ENCODE results near the gene NEK7.

The NEK7 gene

DNA sequence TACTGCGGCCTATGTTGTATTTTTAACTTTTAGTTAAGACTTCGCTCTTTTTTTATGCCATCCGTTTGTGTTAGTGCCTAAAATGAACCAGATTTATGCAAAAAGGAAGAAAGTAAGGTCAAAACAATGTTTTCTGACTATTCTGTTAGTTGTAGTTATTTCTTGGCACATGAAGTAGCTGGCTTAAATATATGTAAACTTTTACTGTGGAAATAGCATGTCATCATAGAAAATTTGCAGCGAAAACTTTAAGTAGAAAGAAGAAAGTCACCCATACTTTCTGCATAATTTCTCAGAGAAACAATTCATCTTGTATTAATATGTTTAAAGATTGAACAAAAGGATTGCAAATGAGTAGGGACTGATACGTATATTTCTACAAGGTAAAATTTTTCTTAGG is 106.4 kb downstream of the NEK7 start:
- DNase-seq = no peak

DNA sequence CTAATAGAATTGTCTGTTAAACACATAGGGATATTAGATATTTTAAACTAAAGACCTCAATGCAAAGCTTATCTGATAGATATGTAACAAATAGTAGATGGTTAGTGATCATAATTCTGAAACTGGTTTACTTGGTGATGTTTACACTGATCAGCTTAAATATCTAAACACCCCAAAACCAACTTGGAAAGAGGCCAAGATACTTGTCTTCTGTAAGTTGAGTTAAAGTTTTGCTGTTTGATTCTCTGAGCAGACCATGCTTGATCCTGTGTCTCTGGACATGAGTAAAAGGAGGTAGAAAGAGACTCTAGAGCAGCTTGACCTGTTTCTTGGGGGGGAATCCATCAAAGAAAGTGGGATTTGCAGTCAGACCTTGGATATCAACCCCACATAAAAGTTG is 107.5 kb downstream of the NEK7 start:
- no peak for DNase-seq

DNA sequence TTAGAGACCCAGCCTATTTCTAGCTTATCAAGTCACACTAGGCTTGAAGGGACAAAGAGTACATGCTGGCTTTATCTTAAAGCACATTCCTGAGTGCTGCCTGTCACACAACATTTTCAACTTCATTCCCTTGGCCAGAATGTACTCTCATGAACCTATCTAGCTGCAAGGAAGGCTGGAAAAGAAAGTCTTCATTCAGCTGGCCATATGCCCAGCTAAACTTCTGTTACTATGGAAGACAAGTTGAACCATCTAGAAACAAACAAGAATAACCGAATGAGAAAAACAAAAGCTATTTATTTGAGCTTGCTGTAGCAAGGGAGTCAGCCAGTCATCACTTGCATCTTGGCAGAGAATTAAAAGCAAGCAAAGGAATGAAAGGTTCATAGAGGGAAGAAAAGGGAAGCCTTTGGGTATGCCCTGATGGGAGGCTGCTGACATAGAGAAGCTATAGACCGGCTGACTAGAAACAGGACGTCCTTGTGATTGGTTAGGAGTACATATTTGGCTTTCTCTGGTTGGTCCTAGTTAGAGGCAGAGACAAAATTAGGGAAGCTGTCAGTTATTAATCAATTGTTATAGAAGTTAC is 108.4 kb downstream of the NEK7 start:
- no peak for DNase-seq

DNA sequence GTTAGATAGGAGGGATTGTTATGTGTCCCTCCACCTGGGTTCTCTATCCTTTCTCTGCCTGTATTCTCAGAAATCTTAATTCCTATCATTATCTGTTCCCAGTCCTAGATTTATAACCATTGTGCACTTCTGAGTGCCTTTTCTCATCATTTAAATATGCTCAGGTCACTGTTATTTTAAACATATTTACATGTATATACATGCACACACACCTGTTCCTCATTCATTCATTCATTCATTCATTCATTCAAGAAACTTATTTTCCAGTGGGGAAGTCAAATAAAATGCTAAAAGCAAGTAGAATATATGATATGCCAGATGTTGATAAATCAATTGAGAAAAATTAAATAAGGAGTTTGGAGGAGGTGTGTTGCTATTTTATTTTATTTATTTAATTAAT is 110.3 kb downstream of the NEK7 start:
- no peak for DNase-seq

DNA sequence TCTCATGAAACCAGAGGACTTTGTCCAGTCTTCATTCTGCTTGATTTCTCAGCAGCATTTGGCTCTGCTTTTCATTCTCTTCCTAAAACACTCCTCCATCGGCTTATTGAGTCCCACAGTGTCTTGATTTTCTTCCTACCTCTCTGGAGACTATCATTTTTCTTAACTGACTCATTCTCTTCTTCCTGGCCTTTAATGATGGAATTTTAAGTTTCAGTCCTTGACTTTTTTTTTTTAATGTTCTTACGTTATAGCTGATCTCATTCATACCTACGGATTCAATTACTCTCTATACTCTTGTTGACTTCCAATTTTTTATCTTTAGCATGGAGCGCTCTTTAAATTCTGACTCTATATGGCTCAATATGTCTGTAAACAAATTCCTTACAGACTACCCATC is 111.1 kb downstream of the NEK7 start:
- no peak for DNase-seq

DNA sequence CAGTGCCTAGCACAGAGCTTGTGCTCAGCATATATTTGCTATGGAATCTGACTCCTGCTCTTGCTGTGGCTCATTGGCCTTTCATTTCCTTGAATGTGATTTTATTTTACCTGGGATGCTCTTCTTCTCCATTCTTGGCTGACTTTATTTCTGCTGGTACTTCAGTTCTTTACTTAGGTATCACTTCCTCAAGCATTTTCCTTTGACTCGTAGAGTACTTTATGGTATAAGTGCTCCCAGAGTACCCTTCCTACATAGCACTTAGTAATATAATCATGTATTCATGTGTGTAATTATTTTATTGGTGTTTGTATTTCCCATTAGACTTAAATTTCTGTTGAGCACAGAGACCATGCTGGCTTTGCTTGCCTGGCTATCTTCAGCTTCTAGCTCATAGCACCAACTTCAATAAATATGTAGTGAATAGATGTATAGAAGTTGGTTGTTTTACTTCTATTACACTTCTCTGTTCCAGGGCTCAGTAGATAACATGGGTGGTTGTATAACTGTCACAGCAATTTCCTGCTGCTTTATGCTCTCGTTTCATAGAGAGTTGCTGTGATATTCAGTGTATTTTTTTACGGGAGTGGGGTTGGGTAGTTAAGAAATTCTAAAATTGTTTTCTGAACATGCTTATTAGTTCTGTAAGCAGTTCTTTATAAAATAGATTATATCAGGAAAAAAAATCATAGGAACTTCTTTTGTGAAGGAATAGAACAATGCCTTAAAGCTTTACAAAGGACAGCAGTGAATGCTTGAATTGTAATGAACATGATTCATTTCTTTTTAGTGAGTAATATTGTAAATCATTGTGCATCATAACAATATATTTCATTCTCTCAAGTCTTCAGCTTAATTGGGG is 112.2 kb downstream of the NEK7 start:
- no peak for DNase-seq

DNA sequence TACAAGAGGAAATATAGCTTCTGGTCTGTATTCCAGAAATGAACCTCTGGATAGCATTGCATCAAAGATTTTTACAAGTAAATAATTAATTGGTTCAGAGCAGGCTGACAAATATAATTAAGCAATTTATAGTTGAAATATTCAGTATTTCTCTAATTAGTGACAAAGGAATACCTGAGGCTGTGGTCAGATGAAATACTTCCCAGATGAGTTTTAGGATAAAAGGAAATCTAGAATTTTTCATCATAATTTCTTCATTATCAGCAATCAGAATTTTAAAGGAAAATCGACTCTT is 112.8 kb downstream of the NEK7 start:
- no peak for DNase-seq

DNA sequence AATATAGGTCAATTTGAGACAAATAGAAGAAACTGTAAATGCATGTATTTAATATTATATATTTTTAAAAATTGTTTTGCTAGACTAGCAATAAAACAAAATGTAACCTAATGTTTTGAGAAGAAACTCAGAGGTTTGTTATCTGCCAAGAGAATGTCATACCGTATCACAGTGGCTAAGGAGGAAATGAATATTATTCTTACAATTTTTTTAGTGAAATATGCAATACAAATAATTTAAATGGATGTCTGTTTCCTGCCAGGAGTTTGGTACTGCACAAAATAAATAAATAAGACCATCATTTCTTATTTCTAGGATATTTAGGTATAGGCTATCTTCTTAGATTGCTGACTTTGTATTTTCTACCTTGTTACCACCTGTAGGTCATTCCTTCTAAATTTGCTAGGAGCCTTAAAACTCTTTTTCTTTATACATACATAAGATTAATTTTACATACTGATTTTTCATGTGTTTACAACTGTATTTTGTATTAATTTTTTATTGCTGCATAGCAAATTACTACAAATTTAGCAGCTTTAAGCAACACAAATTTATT is 113.6 kb downstream of the NEK7 start:
- no peak for DNase-seq

DNA sequence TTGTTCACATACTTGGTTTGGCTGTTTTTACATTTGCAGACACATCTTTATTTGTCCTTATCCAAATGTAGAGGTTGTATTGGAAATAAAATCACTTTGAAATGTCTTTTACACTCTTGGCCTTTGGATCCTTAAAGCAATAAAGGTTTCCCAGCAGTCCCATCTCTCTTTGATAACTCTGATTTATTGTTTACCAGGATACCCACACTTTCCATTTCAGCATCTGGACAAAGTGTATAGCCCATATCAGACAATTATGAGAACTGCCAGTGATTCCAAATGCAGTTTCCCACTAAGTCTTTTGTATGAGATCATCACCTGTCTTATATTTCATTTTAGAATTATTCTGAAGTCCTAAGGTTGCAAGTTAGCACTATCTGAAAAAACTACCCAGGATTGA is 114.7 kb downstream of the NEK7 start:
- DNase-seq = no peak

DNA sequence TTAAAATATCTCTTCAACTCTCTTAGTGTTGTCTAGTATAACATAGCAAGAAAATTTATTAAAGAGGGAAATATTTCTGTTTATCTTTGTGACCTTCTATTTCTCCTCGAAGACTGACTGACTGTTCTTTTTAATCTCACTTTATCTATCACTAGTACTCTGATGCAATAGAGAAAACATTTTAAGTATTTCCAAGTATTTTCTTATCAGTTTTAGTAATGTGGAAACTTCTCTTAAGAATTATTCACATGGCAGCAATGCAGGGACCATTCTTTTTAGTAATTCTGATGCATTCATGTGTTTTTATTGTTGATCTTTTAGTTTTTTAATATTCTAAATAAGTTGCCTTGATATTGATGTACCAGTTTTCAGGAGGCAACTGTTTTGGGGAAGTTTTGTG is 115.7 kb downstream of the NEK7 start:
- DNase-seq = no peak

DNA sequence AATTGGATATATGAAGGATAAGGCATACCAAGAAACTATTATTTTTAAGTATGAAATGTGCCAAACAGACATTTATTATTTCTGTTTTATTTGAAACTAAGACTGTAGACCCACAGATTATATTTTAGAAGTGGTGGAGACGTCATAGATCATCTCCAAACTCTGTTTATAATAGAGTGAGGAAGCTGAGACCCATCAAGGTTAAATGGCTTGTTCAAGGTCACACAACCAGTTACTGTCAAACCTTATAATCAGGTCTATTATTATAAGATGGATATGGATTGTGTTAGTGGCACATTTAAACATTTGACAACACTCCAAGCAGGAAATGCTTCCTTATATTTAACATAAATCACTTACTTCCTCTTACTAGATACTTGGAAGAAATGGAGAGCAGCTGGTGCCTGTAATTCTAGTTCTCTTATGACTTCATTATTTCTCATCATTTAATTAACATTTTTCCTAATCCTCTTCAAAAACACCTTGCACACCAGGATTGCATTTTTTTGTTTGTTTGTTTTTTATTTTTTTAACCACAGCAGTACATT is 117.0 kb downstream of the NEK7 start:
- no peak for DNase-seq

DNA sequence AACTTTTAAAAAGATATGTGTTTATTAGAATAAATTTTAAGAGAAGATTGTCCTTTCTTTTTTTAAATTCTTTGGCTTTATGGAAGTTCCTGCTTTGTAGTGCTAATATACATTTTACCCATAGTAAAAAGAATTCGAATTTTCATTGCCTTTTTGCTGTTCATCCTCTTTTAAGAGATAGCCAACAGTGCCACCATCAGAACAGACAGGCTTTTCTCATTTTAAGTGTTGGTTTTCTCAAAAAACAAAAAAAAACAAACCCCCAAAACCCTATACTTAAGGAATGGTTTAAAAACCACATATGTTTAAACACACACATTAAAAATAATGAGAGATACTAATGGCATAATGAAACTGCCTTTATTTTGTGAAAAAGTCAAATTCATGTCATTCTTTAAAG is 118.8 kb downstream of the NEK7 start:
- DNase-seq = no peak

DNA sequence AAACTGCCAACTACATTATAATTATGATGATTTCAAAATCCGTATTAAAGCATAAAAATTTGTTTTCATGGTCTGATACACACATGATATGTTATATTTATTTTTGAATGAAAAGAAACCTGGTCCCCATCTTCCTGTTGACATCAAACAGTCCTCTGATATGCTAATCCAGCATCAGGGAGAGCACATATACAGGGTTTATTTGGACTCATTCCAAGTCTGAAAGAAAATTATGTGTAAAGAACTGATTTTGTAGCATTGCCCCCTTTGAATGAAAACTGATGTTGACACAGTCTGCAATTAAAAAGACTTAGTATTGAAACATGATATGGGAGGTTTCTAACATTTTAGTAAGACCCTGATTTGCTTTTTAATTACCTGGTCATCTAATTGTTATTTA is 119.4 kb downstream of the NEK7 start:
- DNase-seq = no peak

DNA sequence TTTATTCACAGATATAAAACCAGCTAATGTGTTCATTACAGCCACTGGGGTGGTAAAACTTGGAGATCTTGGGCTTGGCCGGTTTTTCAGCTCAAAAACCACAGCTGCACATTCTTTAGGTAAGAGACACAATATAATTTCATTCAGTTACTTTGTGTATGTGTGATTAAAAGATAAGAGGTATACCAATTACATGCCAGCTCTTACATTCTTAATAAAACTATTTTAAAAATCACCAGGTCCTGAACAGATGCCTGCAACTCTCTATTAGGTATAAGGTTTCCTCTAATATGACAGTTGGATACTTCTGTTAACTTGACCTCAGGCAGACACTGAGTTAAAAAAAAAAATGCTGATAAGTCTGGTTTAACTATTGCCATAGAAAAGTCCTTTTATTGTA is 122.1 kb downstream of the NEK7 start:
- no peak for DNase-seq

DNA sequence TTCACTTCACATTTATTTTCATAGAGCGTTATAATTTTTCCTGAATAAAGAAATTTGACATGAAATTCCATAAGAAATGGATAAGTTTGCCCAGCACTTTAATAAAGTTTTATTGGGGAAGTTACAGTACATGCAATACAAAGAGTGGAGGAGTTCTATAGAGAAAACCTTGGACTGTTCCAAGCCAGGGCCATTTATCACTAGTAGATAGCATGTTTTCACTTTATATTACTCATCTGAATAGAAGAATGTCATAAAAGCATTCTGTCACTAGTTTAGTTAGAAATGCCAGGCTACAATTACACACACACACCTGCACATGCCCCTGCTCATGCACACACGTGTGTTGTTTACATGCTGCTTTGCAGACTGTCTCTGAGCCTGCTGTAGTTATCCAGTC is 123.3 kb downstream of the NEK7 start:
- DNase-seq = no peak

DNA sequence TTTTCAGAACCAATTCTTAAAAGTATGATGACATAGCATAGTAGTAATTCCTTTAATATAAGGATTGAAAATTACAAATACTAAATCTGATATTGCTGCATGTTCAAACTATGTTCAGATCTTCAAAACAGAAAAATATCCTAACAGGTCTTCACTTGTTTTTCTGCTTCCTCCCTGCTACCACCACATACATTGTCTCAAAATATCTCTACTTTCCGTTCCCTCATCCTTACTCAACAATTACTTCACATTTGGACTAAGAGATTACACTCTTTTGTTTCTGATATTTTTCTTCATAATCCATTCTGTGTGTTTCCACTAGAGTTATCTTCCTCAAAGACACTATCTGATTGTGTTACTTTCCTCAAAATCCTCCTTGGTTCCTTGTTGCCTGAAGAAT is 125.1 kb downstream of the NEK7 start:
- DNase-seq = no peak

DNA sequence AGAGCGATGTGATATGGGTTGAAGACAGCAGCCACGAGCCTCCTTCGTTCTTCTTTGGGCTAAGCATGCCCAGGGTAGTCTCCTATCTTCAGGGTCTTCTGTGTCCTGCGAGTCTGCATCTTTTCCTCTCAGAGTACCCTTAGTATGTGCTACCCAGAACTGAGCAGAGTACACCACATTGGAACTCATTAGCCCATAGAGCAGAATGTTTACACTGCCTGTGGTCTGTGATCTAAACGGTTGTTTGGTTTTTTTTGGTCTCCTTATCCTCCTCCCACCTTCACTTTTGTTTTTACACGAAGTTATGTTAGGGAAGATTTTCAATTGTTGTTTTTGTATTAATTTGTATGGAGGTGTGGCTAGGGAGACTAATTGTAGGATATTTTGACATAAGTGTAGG is 126.4 kb downstream of the NEK7 start:
- DNase-seq = no peak

DNA sequence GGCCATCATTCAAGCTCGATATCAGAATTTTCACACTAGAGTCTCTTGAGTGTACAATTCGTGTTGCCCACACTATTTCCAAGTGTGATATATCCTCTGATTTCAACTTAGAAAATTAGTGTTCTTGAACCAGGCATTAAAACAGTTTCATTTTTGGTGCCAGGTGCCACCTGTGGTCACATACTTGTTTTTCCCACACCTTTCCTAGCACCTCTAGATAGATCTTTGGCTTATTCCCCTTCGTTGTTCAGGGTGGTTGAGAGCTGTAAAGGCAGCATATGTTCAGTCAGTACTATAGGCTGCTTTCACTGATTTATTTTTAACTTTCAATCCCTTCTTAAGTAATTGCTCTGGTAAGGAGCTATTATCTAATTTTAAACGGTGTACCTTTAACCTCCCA is 131.1 kb downstream of the NEK7 start:
- no peak for DNase-seq

DNA sequence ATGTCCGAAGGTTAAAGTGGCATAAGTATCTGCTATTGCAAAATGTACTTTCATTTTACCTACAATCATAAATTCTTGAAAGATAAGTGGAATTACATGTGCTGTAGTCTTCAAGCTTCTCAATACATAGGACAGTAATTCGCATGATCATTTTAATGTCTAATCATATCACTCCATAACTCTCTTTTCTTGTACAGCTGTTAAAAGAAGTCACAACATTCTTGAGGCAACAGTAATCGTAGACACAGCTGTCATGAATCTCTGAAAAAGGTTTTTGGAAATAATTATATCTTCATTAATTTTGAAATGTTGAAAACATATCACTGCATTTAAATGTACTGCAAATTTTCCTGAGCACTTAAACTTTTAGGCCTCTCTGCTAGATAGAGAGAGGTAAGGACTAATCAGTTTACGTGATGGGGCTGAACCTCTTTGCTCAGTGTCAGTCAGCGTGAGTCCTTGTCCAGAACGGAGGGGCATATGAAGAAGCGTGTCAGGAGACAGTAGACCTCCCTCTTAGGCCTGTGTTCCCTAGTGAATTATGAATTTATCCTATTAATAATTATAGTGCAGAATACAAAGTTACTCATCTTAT is 133.4 kb downstream of the NEK7 start:
- DNase-seq = no peak

DNA sequence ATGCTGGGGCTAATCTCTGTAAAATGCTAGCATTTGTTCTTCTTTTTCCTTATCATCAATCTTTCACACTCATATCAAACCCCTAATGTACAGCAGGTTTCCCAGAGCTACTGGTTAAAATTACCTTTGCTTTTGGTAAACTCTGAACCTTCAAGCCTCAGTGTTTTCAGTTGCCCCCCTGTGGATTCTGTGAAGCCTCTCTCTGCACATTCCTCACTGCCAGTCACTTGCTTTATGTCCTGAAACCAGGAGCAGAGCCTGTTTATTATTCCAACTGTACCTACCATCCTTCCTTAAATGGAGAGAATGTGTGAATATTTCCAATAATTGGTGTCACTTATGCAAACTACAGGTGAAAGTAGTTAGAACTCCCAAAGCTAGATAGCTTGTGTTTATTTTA is 134.2 kb downstream of the NEK7 start:
- DNase-seq = no peak

DNA sequence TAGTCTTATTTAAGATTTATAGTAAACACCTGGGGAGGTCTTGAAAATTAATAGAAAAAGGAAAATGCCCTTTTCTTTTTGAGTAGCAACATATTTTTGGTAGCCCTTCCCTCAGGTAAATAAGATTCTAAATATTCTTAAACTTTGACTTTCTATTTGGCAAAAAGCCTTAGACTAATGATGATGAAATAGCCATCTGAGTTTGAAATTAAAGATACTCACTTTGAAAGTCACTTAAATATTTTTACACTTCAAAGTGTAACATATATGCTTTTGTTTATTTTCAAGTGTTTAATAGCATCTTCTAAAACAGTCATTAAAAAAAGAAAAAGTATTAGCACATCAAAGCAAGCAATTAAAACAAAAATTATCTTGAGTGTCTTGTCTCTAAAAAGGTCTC is 135.1 kb downstream of the NEK7 start:
- DNase-seq = no peak

DNA sequence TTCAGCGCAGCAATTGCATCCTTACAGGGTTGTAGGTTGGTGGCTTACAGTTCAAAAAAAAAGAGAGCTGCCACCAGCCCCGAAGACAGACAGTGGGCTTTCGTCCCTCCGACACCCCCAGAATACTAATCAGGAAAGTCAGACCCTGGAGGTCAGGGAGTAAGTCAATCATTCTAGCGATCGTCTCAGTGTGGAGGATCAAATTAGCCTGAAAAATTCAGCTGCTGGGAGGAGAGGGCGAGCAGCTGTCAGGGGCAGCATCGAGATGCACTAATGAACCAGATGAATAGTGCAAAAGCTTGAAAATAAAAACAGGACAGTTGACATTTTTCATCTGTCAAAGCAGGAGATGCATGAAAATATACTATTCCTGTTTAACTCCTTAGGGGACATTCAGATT is 138.4 kb downstream of the NEK7 start:
- no peak for DNase-seq

DNA sequence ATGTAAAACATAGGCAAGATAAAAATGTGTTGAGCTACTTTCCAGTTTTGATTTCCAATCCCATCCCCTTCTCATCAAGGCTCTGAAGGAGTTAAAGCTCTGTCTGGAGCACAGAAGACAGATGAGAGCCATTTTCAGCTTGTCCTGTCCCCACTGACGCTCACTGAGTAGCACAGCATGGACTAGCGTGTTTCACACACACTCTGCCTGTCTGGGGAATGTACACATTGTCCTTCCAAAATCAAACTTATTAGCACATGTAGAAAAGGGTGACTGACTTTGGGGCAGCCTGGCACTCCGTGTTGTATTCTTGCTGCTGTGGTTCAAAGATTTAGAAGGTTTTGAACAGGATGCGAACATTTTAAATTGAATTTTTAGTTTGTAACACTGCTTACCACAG is 139.2 kb downstream of the NEK7 start:
- DNase-seq = no peak

DNA sequence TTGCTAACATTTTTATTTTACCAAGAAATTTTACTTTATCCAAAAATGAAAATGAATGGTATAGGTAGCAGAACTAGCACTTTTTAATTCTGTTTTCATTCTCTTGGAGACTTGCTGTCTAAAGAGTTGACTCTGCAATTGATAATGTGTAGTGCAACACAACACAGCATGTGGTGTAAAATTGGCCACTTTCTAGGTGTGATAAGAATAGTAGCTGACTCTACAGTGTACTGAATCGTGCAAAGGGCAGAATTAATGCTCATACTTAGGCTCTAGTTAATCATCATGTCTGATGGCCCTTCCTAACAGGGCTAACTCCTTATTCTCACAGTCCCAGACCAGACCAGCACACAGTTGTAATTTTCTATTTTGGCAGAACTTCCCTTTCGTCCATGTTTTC is 140.5 kb downstream of the NEK7 start:
- DNase-seq = no peak
